DND-41 (cell line): ENCODE data around the gene PAPPA.

Experiments
- CTCF ChIP-seq: IDR thresholded peaks from 2 replicates; pipeline ENCODE4 v1.5.1; 2012; ENCODE audit warnings: borderline replicate concordance, low read length, moderate library complexity, mild to moderate bottlenecking; ENCODE audit not compliant: poor library complexity, severe bottlenecking; ENCODE audit errors: extremely low read depth
- EZH2 ChIP-seq: IDR thresholded peaks from 3 replicates; pipeline ENCODE4 v1.6.1; 2012; ENCODE audit warnings: borderline replicate concordance, low read depth, mild to moderate bottlenecking, moderate library complexity, low read length, inconsistent platforms; ENCODE audit not compliant: severe bottlenecking

GRCh38 chr9:116342061-116342460 lies 188.5 kb downstream of the PAPPA start:
- TF ChIP-seq CTCF = no peak
- no peak for TF ChIP-seq EZH2
